Pancreas (tissue), 10 donors: Measurements from ENCODE around the gene FHL1. TPM values are rescaled to one million over a fixed set of nuclear protein-coding genes. Genes with fewer than 3 reads are reported as not detected.
A peak's percentile ranks its signal among the peaks of the same experiment; 100 is the strongest.

ENCODE experiments used
- ATAC-seq, 4 donors: fragments of 200-7000 bp; cut with Tn5 transposase; one replicate each; pipeline versions ENCODE4 v1.8.0 to v1.9.1; 2020; ENCODE audit warnings: mild to moderate bottlenecking in 4 of 4, moderate library complexity in 4 of 4
- DNase-seq, 6 donors: peaks; one replicate each; pipeline ENCODE4 v3.0.0-alpha.2; 2020
- FAIRE-seq: peaks from 2 replicates; lab custom pipeline; 2012; peaks lifted over from hg19 to GRCh38; lab: Jason Lieb, UNC
- H3K27ac ChIP-seq, 4 donors: fragments of 200-600 bp; sonication (generic); 1 replicate in 3 of 4; 2 replicates in 1 of 4; pipeline versions ENCODE4 v1.5.0 to v1.8.0; 2020
- H3K27me3 ChIP-seq, 4 donors: fragments of 200-600 bp; one replicate each; pipeline ENCODE4 v1.8.0; 2021
- H3K36me3 ChIP-seq, 3 donors: fragments of 200-600 bp; sonication (generic) in 1 of 3; one replicate each; pipeline versions ENCODE4 v1.5.0 to v1.8.0; 2020 to 2021
- H3K4me1 ChIP-seq, 3 donors: fragments of 200-600 bp; one replicate each; pipeline ENCODE4 v1.8.0; 2021
- H3K4me3 ChIP-seq, 4 donors: fragments of 200-600 bp; sonication (generic) in 2 of 4; one replicate each; pipeline versions ENCODE4 v1.5.0 to v1.8.0; 2020 to 2021
- H3K9me3 ChIP-seq, 4 donors: fragments of 200-600 bp; one replicate each; pipeline ENCODE4 v1.8.0; 2021
- WGBS, 2 donors: extraction: QIAGEN DNeasy Blood & Tissue Kit; methylation state at CpG; one replicate each; pipeline ENCODE4 v1.1.7; 2013; 5-methylcytosine and 5-hydroxymethylcytosine counted together
- intact Hi-C, 3 donors: fragments of 100-400 bp; cut with DNase I; formaldehyde crosslinking; loops; one replicate each; pipeline versions ENCODE4 v1.11.1 to v1.14.2; 2022
- polyA plus RNA-seq, 2 donors: library from polyadenylated mRNA; stranded (reverse); fragments of 200-250 nt; gene quantifications; one replicate each; pipeline ENCODE4 v1.2.3, GENCODE V29; 2013
- total RNA-seq, 6 donors: library from RNA; stranded (reverse); fragmentation: NEBNext Ultra II Directional in 4 of 6; extraction: Animal tissue kit (Norgen Biotek cat#: 25700) in 4 of 6; gene quantifications; one replicate each; pipeline versions ENCODE4 v1.2.1 to v1.2.4, GENCODE V29; 2021 to 2023
- TF ChIP-seq, protein P1 (sequence below), 4 donors: fragments of 200-600 bp; sonication (generic) in 3 of 4; IDR thresholded peaks; one replicate each; pipeline versions ENCODE4 v1.5.0 to v1.8.0; 2021; ENCODE audit warnings: antibody characterized with exemption in 4 of 4
- donor health status: healthy with polysubstance abuse.
- donor health status: DM: no; HTN: no; CAD: no; lungs with moderate emphysema.
- donor health status: DM: no; HTN: no; CAD: no.
- donor health status: control.
- donor health status: control.
- donor health status: Bipolar disorder and iron deficiency.
- donor health status: DM: yes; HTN: yes; CAD: no.
- donor health status: DM: no; HTN: no; CAD: no.
- donor health status: DM: no; HTN: no; CAD: no.
- donor health status: DM: yes; HTN: yes; CAD: no.

FHL1 gene
- total and polyA plus RNA-seq, 8 donors: 6.2 to 31.6 (median 12.7) TPM

DNA sequence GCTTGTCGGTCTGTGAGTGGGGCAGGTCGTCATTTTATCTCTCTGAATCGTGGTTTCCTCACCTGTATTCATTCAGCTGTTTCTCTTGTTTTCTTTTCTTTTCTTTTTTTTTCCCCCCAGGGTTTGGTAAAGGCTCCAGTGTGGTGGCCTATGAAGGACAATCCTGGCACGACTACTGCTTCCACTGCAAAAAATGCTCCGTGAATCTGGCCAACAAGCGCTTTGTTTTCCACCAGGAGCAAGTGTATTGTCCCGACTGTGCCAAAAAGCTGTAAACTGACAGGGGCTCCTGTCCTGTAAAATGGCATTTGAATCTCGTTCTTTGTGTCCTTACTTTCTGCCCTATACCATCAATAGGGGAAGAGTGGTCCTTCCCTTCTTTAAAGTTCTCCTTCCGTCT, 62.4 kb downstream of the FHL1 start:
- FAIRE-seq (no peak), ATAC-seq (no peak), DNase-seq (no peak)
- no peaks in the 10 kb centered on the region for H3K36me3 ChIP-seq
- H3K27me3 ChIP-seq: peaks cover 0 to 8% (median 0%) of the 10 kb centered on the region in 4 donors
- no peak overlapping the region for H3K4me3 ChIP-seq
- intact Hi-C loops: no loop called here
- H3K9me3 ChIP-seq: no peaks in the 10 kb centered on the region
- H3K4me1 ChIP-seq: no peaks in the 10 kb centered on the region
- 43 to 44% methylated on average over 9 of the region's 9 CpGs for WGBS, 2 donors
- TF ChIP-seq, protein P1, sequence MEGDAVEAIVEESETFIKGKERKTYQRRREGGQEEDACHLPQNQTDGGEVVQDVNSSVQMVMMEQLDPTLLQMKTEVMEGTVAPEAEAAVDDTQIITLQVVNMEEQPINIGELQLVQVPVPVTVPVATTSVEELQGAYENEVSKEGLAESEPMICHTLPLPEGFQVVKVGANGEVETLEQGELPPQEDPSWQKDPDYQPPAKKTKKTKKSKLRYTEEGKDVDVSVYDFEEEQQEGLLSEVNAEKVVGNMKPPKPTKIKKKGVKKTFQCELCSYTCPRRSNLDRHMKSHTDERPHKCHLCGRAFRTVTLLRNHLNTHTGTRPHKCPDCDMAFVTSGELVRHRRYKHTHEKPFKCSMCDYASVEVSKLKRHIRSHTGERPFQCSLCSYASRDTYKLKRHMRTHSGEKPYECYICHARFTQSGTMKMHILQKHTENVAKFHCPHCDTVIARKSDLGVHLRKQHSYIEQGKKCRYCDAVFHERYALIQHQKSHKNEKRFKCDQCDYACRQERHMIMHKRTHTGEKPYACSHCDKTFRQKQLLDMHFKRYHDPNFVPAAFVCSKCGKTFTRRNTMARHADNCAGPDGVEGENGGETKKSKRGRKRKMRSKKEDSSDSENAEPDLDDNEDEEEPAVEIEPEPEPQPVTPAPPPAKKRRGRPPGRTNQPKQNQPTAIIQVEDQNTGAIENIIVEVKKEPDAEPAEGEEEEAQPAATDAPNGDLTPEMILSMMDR (IDR thresholded peaks at IDR 0.05): no peak
- no peak overlapping the region for H3K27ac ChIP-seq

DNA sequence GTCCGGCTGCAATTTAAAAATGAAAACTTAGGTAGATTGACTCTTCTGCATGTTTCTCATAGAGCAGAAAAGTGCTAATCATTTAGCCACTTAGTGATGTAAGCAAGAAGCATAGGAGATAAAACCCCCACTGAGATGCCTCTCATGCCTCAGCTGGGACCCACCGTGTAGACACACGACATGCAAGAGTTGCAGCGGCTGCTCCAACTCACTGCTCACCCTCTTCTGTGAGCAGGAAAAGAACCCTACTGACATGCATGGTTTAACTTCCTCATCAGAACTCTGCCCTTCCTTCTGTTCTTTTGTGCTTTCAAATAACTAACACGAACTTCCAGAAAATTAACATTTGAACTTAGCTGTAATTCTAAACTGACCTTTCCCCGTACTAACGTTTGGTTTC, 62.9 kb downstream of the FHL1 start:
- H3K27me3 ChIP-seq: peaks cover 0 to 8% (median 0%) of the 10 kb centered on the region in 4 donors
- ATAC-seq (no peak), FAIRE-seq (no peak), DNase-seq (no peak)
- no peaks in the 10 kb centered on the region for H3K4me1 ChIP-seq
- WGBS, 2 donors: 53 to 54% methylated on average over 7 of the region's 7 CpGs
- H3K36me3 ChIP-seq: no peaks in the 10 kb centered on the region
- intact Hi-C loops: no loop called here
- H3K4me3 ChIP-seq: no peak overlapping the region
- no peaks in the 10 kb centered on the region for H3K9me3 ChIP-seq
- no peak overlapping the region for H3K27ac ChIP-seq
- TF ChIP-seq, protein P1 (IDR thresholded peaks at IDR 0.05): no peak

DNA sequence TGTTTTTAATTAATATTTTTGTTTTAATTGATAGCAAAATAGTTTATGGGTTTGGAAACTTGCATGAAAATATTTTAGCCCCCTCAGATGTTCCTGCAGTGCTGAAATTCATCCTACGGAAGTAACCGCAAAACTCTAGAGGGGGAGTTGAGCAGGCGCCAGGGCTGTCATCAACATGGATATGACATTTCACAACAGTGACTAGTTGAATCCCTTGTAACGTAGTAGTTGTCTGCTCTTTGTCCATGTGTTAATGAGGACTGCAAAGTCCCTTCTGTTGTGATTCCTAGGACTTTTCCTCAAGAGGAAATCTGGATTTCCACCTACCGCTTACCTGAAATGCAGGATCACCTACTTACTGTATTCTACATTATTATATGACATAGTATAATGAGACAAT, 63.5 kb downstream of the FHL1 start:
- H3K4me3 ChIP-seq: no peak overlapping the region
- no peaks in the 10 kb centered on the region for H3K9me3 ChIP-seq
- intact Hi-C loops: no loop called here
- peaks cover 0 to 8% (median 0%) of the 10 kb centered on the region in 4 donors for H3K27me3 ChIP-seq
- FAIRE-seq: peak; percentile 45
- no peak for DNase-seq
- no peak overlapping the region for H3K27ac ChIP-seq
- no peaks in the 10 kb centered on the region for H3K4me1 ChIP-seq
- ATAC-seq: no peak
- TF ChIP-seq, protein P1 (IDR thresholded peaks at IDR 0.05): no peak
- H3K36me3 ChIP-seq: no peaks in the 10 kb centered on the region
- WGBS, 2 donors: 62 to 65% methylated on average over 5 of the region's 5 CpGs

DNA sequence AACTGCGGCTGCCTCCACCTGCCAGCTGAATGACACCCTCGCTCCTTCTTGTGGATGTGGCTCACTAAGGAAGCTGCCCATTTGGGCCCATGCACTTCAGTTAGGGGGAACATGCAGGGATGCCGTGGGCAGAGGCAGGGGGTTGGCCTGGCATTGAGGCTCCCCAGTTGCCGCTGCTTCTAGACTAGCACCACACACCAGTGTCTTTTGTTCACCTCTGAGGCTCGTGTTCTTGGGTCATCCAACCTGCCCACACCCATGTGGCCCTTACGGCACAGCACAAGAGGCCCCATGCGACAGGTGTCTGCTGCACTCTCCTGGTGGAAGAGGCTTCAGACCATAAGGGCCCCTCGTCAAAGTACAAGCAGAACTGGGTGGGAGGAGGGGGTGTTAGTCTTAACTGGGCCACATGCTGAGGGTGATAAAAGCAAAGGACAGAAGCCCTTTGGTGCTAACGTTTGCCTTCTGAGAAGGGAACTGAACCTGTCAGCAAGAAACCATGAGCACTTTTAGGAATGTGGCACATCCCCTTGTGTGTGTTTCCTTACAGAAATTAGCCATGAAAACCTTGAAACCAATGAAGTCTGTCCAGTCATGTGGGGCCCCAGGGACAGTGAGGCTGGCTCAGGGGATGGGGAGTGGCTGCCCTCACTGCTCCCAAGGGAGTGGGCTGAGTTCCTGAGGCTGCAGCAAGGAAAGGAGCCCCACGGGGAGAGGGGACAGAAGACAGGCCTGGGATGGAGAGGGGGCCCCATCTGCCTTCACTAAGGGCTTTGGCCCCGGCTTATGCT, 64.6 kb downstream of the FHL1 start:
- FAIRE-seq: no peak
- DNase-seq: no peak
- Histone ChIP-seq H3K36me3 (no peaks in the 10 kb centered on the region), H3K27me3 (peaks cover 0 to 5% (median 0%) of the 10 kb centered on the region in 4 donors), H3K27ac (no peak overlapping the region), H3K4me3 (no peak overlapping the region), H3K4me1 (no peaks in the 10 kb centered on the region), H3K9me3 (no peaks in the 10 kb centered on the region)
- intact Hi-C loops: no loop called here
- TF ChIP-seq, protein P1 (IDR thresholded peaks at IDR 0.05): no peak
- no peak for ATAC-seq
- 67% methylated on average over 11 of the region's 11 CpGs for WGBS, 2 donors

DNA sequence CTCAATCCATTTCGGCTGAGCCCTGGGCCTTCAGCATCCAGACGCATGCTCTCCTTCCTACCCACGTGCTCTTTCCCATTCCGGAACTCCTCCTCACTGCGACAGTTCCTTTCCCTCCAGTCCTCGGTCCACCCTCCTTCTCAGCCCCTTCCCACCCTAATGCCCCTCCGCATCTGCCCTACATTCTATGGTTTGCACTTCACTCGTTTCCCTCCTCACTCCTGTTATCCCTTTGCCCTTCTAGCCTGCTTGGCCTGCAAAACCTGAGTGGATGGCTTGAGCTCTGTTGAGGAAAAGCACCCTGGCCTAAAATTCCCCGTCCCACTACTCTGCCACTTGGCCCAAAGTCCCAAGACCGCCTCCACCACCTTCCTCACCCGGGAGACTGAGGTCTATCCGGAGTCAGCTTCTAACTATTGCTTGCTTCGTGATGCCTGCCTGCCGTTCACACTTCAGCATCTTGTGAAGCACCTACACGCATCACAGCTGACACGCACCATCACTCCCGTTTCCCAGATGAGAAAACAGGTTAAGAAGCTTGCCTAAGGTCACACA, 65.3 kb downstream of the FHL1 start:
- H3K27ac ChIP-seq: no peak overlapping the region
- H3K4me1 ChIP-seq: no peaks in the 10 kb centered on the region
- intact Hi-C loops: no loop called here
- FAIRE-seq: no peak
- no peaks in the 10 kb centered on the region for H3K36me3 ChIP-seq
- H3K9me3 ChIP-seq: no peaks in the 10 kb centered on the region
- 65 to 77% methylated on average over 17 of the region's 17 CpGs for WGBS, 2 donors
- ATAC-seq: no peak
- no peak overlapping the region for H3K4me3 ChIP-seq
- H3K27me3 ChIP-seq: peaks cover 0 to 5% (median 0%) of the 10 kb centered on the region in 4 donors
- TF ChIP-seq, protein P1 (IDR thresholded peaks at IDR 0.05): no peak
- no peak for DNase-seq
